Endothelial cell of umbilical vein (primary cell): ENCODE measurements around the gene BNIP5. TPM values are rescaled to one million over a fixed set of nuclear protein-coding genes. Genes with fewer than 3 reads are reported as not detected.

Source experiments
- BruUV-seq: library from RNA; stranded (reverse); fragments of 400-500 nt; replicated peaks from 2 replicates; lab custom pipeline; 2021; lab: Mats Ljungman, UMichigan
- CTCF ChIA-PET: fragments of 300-600, 350-600 bp; sonication (Branson Sonifier 250); formaldehyde crosslinking; loops from one replicate; lab custom pipeline; 2021; ENCODE audit warnings: antibody characterized with exemption, inconsistent platforms; lab: Charles Lee
- POLR2A ChIA-PET: fragments of 300-600, 350-600 bp; sonication (Branson Sonifier 250); formaldehyde crosslinking; loops from one replicate; lab custom pipeline; 2021; ENCODE audit warnings: antibody characterized with exemption, inconsistent platforms; lab: Charles Lee
- DNase-seq: peaks from one replicate; pipeline ENCODE4 v3.0.0-alpha.2; 2011; ENCODE audit warnings: low read depth, low spot score
- FAIRE-seq: peaks from 2 replicates; lab custom pipeline; 2011; peaks lifted over from hg19 to GRCh38; lab: Jason Lieb, UNC
- H2AFZ ChIP-seq: 2 replicates; pipeline ENCODE4 v1.6.0; 2012; ENCODE audit warnings: low read depth, low read length, control low read depth, inconsistent platforms
- H3K27ac ChIP-seq: 2 replicates; pipeline ENCODE4 v1.5.1; 2011; ENCODE audit warnings: low read depth, mild to moderate bottlenecking, control low read depth, low read length, moderate library complexity; ENCODE audit not compliant: insufficient read depth
- H3K27me3 ChIP-seq, 2 experiments: 2 replicates each; pipeline versions ENCODE4 v1.6.0 to v1.6.1; 2011; ENCODE audit warnings: low read length in 2 of 2, mixed read lengths in 1 of 2; ENCODE audit not compliant: control insufficient read depth in 2 of 2, insufficient read depth in 2 of 2
- H3K36me3 ChIP-seq, 2 experiments: 2 replicates in 1 of 2; 3 replicates in 1 of 2; pipeline ENCODE4 v1.5.1; 2011; ENCODE audit warnings: low read length in 2 of 2, mild to moderate bottlenecking in 1 of 2, moderate library complexity in 1 of 2; ENCODE audit not compliant: control insufficient read depth in 2 of 2, insufficient read depth in 2 of 2; ENCODE audit errors: extremely low read depth in 1 of 2
- H3K4me1 ChIP-seq: 3 replicates; pipeline ENCODE4 v1.5.1; 2011; ENCODE audit warnings: mild to moderate bottlenecking, low read length; ENCODE audit not compliant: control insufficient read depth, insufficient read depth; ENCODE audit errors: extremely low read depth
- H3K4me2 ChIP-seq: 2 replicates; pipeline ENCODE4 v1.6.1; 2011; ENCODE audit warnings: low read length, control low read depth, mixed read lengths; ENCODE audit not compliant: insufficient read depth
- H3K4me3 ChIP-seq, 3 experiments: fragments of 200-600 bp in 1 of 3; sonication (generic), shearing (Covaris generic) in 1 of 3; replicated peaks in 1 of 3; 2 replicates each; pipeline ENCODE4 v1.5.1; 2011 to 2016; ENCODE audit warnings: control low read depth in 3 of 3, low read length in 3 of 3, mild to moderate bottlenecking in 2 of 3, inconsistent platforms in 1 of 3, low read depth in 1 of 3, moderate library complexity in 1 of 3; ENCODE audit not compliant: insufficient read depth in 1 of 3
- H3K79me2 ChIP-seq: 2 replicates; pipeline ENCODE4 v1.6.0; 2012; ENCODE audit warnings: low read length, inconsistent platforms; ENCODE audit not compliant: control insufficient read depth, insufficient read depth
- H3K9ac ChIP-seq: replicated peaks from 2 replicates; pipeline ENCODE3; 2011; ENCODE audit warnings: low read length, control low read depth; ENCODE audit not compliant: insufficient read depth; ENCODE audit errors: extremely low read depth
- H3K9me1 ChIP-seq: replicated peaks from 3 replicates; pipeline ENCODE4 v1.6.0; 2011; ENCODE audit warnings: mild to moderate bottlenecking, low read length; ENCODE audit not compliant: control insufficient read depth, insufficient read depth; ENCODE audit errors: extremely low read depth
- H3K9me3 ChIP-seq: replicated peaks from 2 replicates; pipeline ENCODE4 v1.5.1; 2012; ENCODE audit warnings: low read length, inconsistent platforms; ENCODE audit not compliant: control insufficient read depth, insufficient read depth
- H4K20me1 ChIP-seq: replicated peaks from 2 replicates; pipeline ENCODE3; 2011; ENCODE audit warnings: mild to moderate bottlenecking, low read length; ENCODE audit not compliant: control insufficient read depth, insufficient read depth; ENCODE audit errors: extremely low read depth
- CTCF ChIP-seq, 2 donors: IDR thresholded peaks; 1 replicate in 1 of 2; 2 replicates in 1 of 2; pipeline ENCODE4 v1.5.1; 2011; ENCODE audit warnings: low read length in 2 of 2, mild to moderate bottlenecking in 2 of 2, moderate library complexity in 2 of 2, control low read depth in 1 of 2, inconsistent platforms in 1 of 2, low read depth in 1 of 2; ENCODE audit not compliant: insufficient read depth in 1 of 2; ENCODE audit errors: extremely low read depth in 1 of 2
- EZH2 ChIP-seq: IDR thresholded peaks from 2 replicates; pipeline ENCODE4 v1.6.1; 2012; ENCODE audit warnings: borderline replicate concordance, low read depth, mild to moderate bottlenecking, moderate library complexity, low read length, inconsistent platforms; ENCODE audit not compliant: severe bottlenecking
- FOS ChIP-seq: IDR thresholded peaks from 2 replicates; pipeline ENCODE4 v1.6.1; 2011; ENCODE audit warnings: mild to moderate bottlenecking, low read length, moderate library complexity, borderline replicate concordance; ENCODE audit not compliant: insufficient read depth
- GATA2 ChIP-seq: IDR thresholded peaks from 2 replicates; pipeline ENCODE4 v1.7.0; 2011; ENCODE audit warnings: low read depth, mild to moderate bottlenecking, moderate library complexity, mixed read lengths, low read length; ENCODE audit not compliant: insufficient read length, insufficient read depth
- JUN ChIP-seq: IDR thresholded peaks from 2 replicates; pipeline ENCODE4 v1.6.1; 2011; ENCODE audit warnings: borderline replicate concordance, low read depth; ENCODE audit not compliant: insufficient read length, insufficient read depth
- MAX ChIP-seq: IDR thresholded peaks from 2 replicates; pipeline ENCODE4 v1.6.1; 2011; ENCODE audit not compliant: insufficient read depth, insufficient read length
- MYC ChIP-seq: IDR thresholded peaks from one replicate; pipeline ENCODE4 v1.6.1; 2011; ENCODE audit warnings: mild to moderate bottlenecking, low read depth, low read length
- POLR2A ChIP-seq: IDR thresholded peaks from 2 replicates; pipeline ENCODE4 v1.6.1; 2012; ENCODE audit warnings: low read depth, mild to moderate bottlenecking, control low read depth, low read length
- POLR2AphosphoS5 ChIP-seq: IDR thresholded peaks from 2 replicates; pipeline ENCODE4 v1.6.1; 2012; ENCODE audit warnings: low read depth, mild to moderate bottlenecking, control low read depth, low read length, moderate library complexity; ENCODE audit not compliant: insufficient read depth
- dilution Hi-C: fragments of 300-500 bp; cut with MboI; formaldehyde crosslinking; loops from one replicate; pipeline ENCODE4 v1.15.0; 2019; ENCODE audit warnings: low sequenced_read_pairs; ENCODE audit not compliant: extremely low pct_ligation_motif_present
- intact Hi-C: fragments of 100-400 bp; cut with micrococcal nuclease; formaldehyde crosslinking; loops from one replicate; pipeline ENCODE4 v1.10.0; 2022
- polyA plus RNA-seq, 4 experiments: library from polyadenylated mRNA; depleted of rRNA in 3 of 4; stranded (reverse) in 3 of 4; unstranded in 1 of 4; fragments of >200 nt; gene quantifications; 2 replicates each; pipeline versions ENCODE4 v1.2.1 to v1.2.3, GENCODE V29; 2011 to 2012; ENCODE audit warnings: missing spikeins in 1 of 4
- total RNA-seq: library from RNA; stranded (reverse); gene quantifications from 2 replicates; pipeline ENCODE4 v1.2.3, GENCODE V29; 2021

BNIP5 gene
- total and polyA plus RNA-seq, 2 donors (not counting 3 experiments of a cell fraction or from before 2014, with no cell fraction given), result not detected

- H4K20me1 ChIP-seq, result no peaks in the 10 kb centered on the region
- TF ChIP-seq CTCF (IDR thresholded peaks at IDR 0.05; ENCODE audit: extremely low read depth in 1 of 2, insufficient read depth in 1 of 2, low read depth in 1 of 2, low read length in 2 of 2), result no peak
- no peak for TF ChIP-seq JUN
- no peak for TF ChIP-seq MYC
- TF ChIP-seq MAX, result no peak
- TF ChIP-seq EZH2, result no peak
- TF ChIP-seq GATA2, result no peak
- TF ChIP-seq POLR2A, result no peak
- TF ChIP-seq POLR2AphosphoS5, result no peak
- TF ChIP-seq FOS, result no peak
- H3K79me2 ChIP-seq, result no peaks in the 10 kb centered on the region
- intact Hi-C loops, result no loop called here
- peaks cover 54 to 59% of the 10 kb centered on the region in 2 experiments for H3K27me3 ChIP-seq
- dilution Hi-C loops, result no loop called here
- H2AFZ ChIP-seq, result no peak overlapping the region
- BruUV-seq, result no TSS peak
- POLR2A ChIA-PET, result no interaction called here
- H3K9me1 ChIP-seq, result no peaks in the 10 kb centered on the region
- H3K4me1 ChIP-seq, result no peaks in the 10 kb centered on the region
- H3K9ac ChIP-seq, result no peak overlapping the region
- no peaks in the 10 kb centered on the region for H3K36me3 ChIP-seq
- H3K9me3 ChIP-seq, result no peaks in the 10 kb centered on the region
- H3K4me3 ChIP-seq, result no peak overlapping the region
- FAIRE-seq, result no peak
- no peak overlapping the region for H3K4me2 ChIP-seq
- CTCF ChIA-PET, result interaction anchor here (1.4 to 3.9 kb wide), 3 partner anchors 10 to 30 kb away, joined by 6 to 21 read pairs (median 21); no protein-coding TSS in a partner anchor
- H3K27ac ChIP-seq, result no peak overlapping the region
- no peak for DNase-seq
Observed at GRCh38 chr6:36330366-36330765, 6.3 kb downstream of the BNIP5 start.
